Activated T-cell treated with anti-CD3 and anti-CD28 coated beads, Interleukin-2, amount 50 U/mL, for 24 hours (primary cell): ENCODE results near the gene AFP.

Experiments used
- DNase-seq: peaks from one replicate; pipeline ENCODE4 v3.0.0-alpha.2; 2020
- H3K27ac Mint-ChIP-seq: 2 replicates; pipeline ENCODE4 v1.8.0; 2020; ENCODE audit warnings: mild to moderate bottlenecking, mixed read lengths
- H3K27me3 Mint-ChIP-seq: 2 replicates; pipeline ENCODE4 v1.8.0; 2020; ENCODE audit warnings: mixed read lengths
- H3K36me3 Mint-ChIP-seq: 2 replicates; pipeline ENCODE4 v1.8.0; 2020; ENCODE audit warnings: low read depth, mixed read lengths
- H3K4me1 Mint-ChIP-seq: 2 replicates; pipeline ENCODE4 v1.8.0; 2020; ENCODE audit warnings: low read depth, mixed read lengths
- H3K4me3 Mint-ChIP-seq: 2 replicates; pipeline ENCODE4 v1.8.0; 2020; ENCODE audit warnings: mild to moderate bottlenecking, moderate library complexity, mixed read lengths
- H3K9me3 Mint-ChIP-seq: 2 replicates; pipeline ENCODE4 v1.8.0; 2020; ENCODE audit warnings: mixed read lengths

The AFP gene

GRCh38 chr4:73421708-73422457 lies 14.1 kb upstream of the AFP start:
- no peaks in the 10 kb centered on the region for H3K9me3 Mint-ChIP-seq
- no peaks in the 10 kb centered on the region for H3K36me3 Mint-ChIP-seq

GRCh38 chr4:73422458-73422752 lies 13.6 kb upstream of the AFP start:
- H3K4me1 Mint-ChIP-seq, result no peaks in the 10 kb centered on the region
- no peak for DNase-seq
- H3K27ac Mint-ChIP-seq, result no peak overlapping the region
- H3K27me3 Mint-ChIP-seq, result no peaks in the 10 kb centered on the region
- H3K4me3 Mint-ChIP-seq, result no peak overlapping the region
- no peaks in the 10 kb centered on the region for H3K36me3 Mint-ChIP-seq
- no peaks in the 10 kb centered on the region for H3K9me3 Mint-ChIP-seq

More at GRCh38 chr4:73421708-73422457, 14.1 kb upstream of the AFP start:
- Mint-ChIP-seq H3K27me3 (no peaks in the 10 kb centered on the region), H3K4me3 (no peak overlapping the region), H3K4me1 (no peaks in the 10 kb centered on the region), H3K27ac (no peak overlapping the region)
- DNase-seq, result no peak

- H3K4me1 Mint-ChIP-seq, result no peaks in the 10 kb centered on the region
- no peak overlapping the region for H3K27ac Mint-ChIP-seq
- no peak overlapping the region for H3K4me3 Mint-ChIP-seq
- no peaks in the 10 kb centered on the region for H3K27me3 Mint-ChIP-seq
- DNase-seq, result no peak
- H3K36me3 Mint-ChIP-seq, result no peaks in the 10 kb centered on the region
- no peaks in the 10 kb centered on the region for H3K9me3 Mint-ChIP-seq
Measured at GRCh38 chr4:73423184-73423583, 12.8 kb upstream of the AFP start.

GRCh38 chr4:73426666-73427065 lies 9.4 kb upstream of the AFP start:
- H3K36me3 Mint-ChIP-seq, result no peaks in the 10 kb centered on the region
- no peaks in the 10 kb centered on the region for H3K4me1 Mint-ChIP-seq
- H3K9me3 Mint-ChIP-seq, result no peaks in the 10 kb centered on the region
- H3K4me3 Mint-ChIP-seq, result no peak overlapping the region
- no peak overlapping the region for H3K27ac Mint-ChIP-seq
- no peaks in the 10 kb centered on the region for H3K27me3 Mint-ChIP-seq
- DNase-seq, result no peak

- Mint-ChIP-seq H3K27ac (no peak overlapping the region), H3K4me1 (no peaks in the 10 kb centered on the region), H3K9me3 (no peaks in the 10 kb centered on the region), H3K4me3 (no peak overlapping the region), H3K27me3 (no peaks in the 10 kb centered on the region), H3K36me3 (no peaks in the 10 kb centered on the region)
- no peak for DNase-seq
Measured at GRCh38 chr4:73429118-73429517, 6.9 kb upstream of the AFP start.

- no peak overlapping the region for H3K4me3 Mint-ChIP-seq
- H3K36me3 Mint-ChIP-seq, result no peaks in the 10 kb centered on the region
- H3K4me1 Mint-ChIP-seq, result no peaks in the 10 kb centered on the region
- no peaks in the 10 kb centered on the region for H3K9me3 Mint-ChIP-seq
- no peaks in the 10 kb centered on the region for H3K27me3 Mint-ChIP-seq
- H3K27ac Mint-ChIP-seq, result no peak overlapping the region
- DNase-seq, result no peak
Measured at GRCh38 chr4:73429826-73430587, 6.0 kb upstream of the AFP start.

GRCh38 chr4:73431813-73432168 lies 4.2 kb upstream of the AFP start:
- no peak overlapping the region for H3K4me3 Mint-ChIP-seq
- no peaks in the 10 kb centered on the region for H3K36me3 Mint-ChIP-seq
- no peaks in the 10 kb centered on the region for H3K9me3 Mint-ChIP-seq
- H3K27me3 Mint-ChIP-seq, result no peaks in the 10 kb centered on the region
- no peak overlapping the region for H3K27ac Mint-ChIP-seq
- DNase-seq, result no peak
- H3K4me1 Mint-ChIP-seq, result no peaks in the 10 kb centered on the region

- no peaks in the 10 kb centered on the region for H3K27me3 Mint-ChIP-seq
- no peak overlapping the region for H3K4me3 Mint-ChIP-seq
- no peaks in the 10 kb centered on the region for H3K9me3 Mint-ChIP-seq
- no peak overlapping the region for H3K27ac Mint-ChIP-seq
- H3K36me3 Mint-ChIP-seq, result no peaks in the 10 kb centered on the region
- H3K4me1 Mint-ChIP-seq, result no peaks in the 10 kb centered on the region
- no peak for DNase-seq
Measured at GRCh38 chr4:73432169-73433000, 3.6 kb upstream of the AFP start.

- H3K36me3 Mint-ChIP-seq, result no peaks in the 10 kb centered on the region
- no peaks in the 10 kb centered on the region for H3K27me3 Mint-ChIP-seq
- no peak overlapping the region for H3K4me3 Mint-ChIP-seq
- no peaks in the 10 kb centered on the region for H3K4me1 Mint-ChIP-seq
- DNase-seq, result no peak
- H3K9me3 Mint-ChIP-seq, result no peaks in the 10 kb centered on the region
- no peak overlapping the region for H3K27ac Mint-ChIP-seq
Measured at GRCh38 chr4:73433140-73433539, 2.9 kb upstream of the AFP start.

- H3K9me3 Mint-ChIP-seq, result no peaks in the 10 kb centered on the region
- no peak for DNase-seq
Measured at GRCh38 chr4:73434311-73434710, 1.7 kb upstream of the AFP start.

GRCh38 chr4:73436674-73437557 lies 895 bp downstream of the AFP start:
- H3K27ac Mint-ChIP-seq, result no peak overlapping the region
- H3K36me3 Mint-ChIP-seq, result no peaks in the 10 kb centered on the region
- H3K27me3 Mint-ChIP-seq, result peaks cover 9% of the 10 kb centered on the region
- H3K4me3 Mint-ChIP-seq, result no peak overlapping the region
- no peaks in the 10 kb centered on the region for H3K9me3 Mint-ChIP-seq
- DNase-seq, result no peak
- H3K4me1 Mint-ChIP-seq, result no peaks in the 10 kb centered on the region

More at GRCh38 chr4:73434311-73434710, 1.7 kb upstream of the AFP start:
- Mint-ChIP-seq H3K4me1 (no peaks in the 10 kb centered on the region), H3K36me3 (no peaks in the 10 kb centered on the region), H3K27me3 (no peaks in the 10 kb centered on the region), H3K4me3 (no peak overlapping the region), H3K27ac (no peak overlapping the region)

GRCh38 chr4:73437558-73437956 lies 1.5 kb downstream of the AFP start:
- no peak overlapping the region for H3K4me3 Mint-ChIP-seq
- no peak for DNase-seq
- no peaks in the 10 kb centered on the region for H3K9me3 Mint-ChIP-seq
- no peaks in the 10 kb centered on the region for H3K36me3 Mint-ChIP-seq
- no peak overlapping the region for H3K27ac Mint-ChIP-seq
- peaks cover 9% of the 10 kb centered on the region for H3K27me3 Mint-ChIP-seq
- H3K4me1 Mint-ChIP-seq, result no peaks in the 10 kb centered on the region

- peaks cover 9% of the 10 kb centered on the region for H3K27me3 Mint-ChIP-seq
- no peak for DNase-seq
- no peak overlapping the region for H3K4me3 Mint-ChIP-seq
- no peaks in the 10 kb centered on the region for H3K4me1 Mint-ChIP-seq
- no peak overlapping the region for H3K27ac Mint-ChIP-seq
- H3K36me3 Mint-ChIP-seq, result no peaks in the 10 kb centered on the region
- no peaks in the 10 kb centered on the region for H3K9me3 Mint-ChIP-seq
Measured at GRCh38 chr4:73438048-73438447, 2.0 kb downstream of the AFP start.

GRCh38 chr4:73438582-73439215 lies 2.7 kb downstream of the AFP start:
- Mint-ChIP-seq H3K27ac (no peak overlapping the region), H3K4me3 (no peak overlapping the region), H3K4me1 (no peaks in the 10 kb centered on the region), H3K9me3 (no peaks in the 10 kb centered on the region), H3K36me3 (no peaks in the 10 kb centered on the region), H3K27me3 (peaks cover 9% of the 10 kb centered on the region)
- no peak for DNase-seq
